Measurements from ENCODE around the gene LRMDA. TPM values are rescaled to one million over a fixed set of nuclear protein-coding genes. Genes with fewer than 3 reads are reported as not detected.
A peak's percentile ranks its signal among the peaks of the same experiment; 100 is the strongest.

LRMDA gene
- total and polyA plus RNA-seq, 2 of the 13 experiments (the other 11 are each of a cell fraction or from before 2014, with no cell fraction given), result 13.4 to 22.0 TPM

DNA sequence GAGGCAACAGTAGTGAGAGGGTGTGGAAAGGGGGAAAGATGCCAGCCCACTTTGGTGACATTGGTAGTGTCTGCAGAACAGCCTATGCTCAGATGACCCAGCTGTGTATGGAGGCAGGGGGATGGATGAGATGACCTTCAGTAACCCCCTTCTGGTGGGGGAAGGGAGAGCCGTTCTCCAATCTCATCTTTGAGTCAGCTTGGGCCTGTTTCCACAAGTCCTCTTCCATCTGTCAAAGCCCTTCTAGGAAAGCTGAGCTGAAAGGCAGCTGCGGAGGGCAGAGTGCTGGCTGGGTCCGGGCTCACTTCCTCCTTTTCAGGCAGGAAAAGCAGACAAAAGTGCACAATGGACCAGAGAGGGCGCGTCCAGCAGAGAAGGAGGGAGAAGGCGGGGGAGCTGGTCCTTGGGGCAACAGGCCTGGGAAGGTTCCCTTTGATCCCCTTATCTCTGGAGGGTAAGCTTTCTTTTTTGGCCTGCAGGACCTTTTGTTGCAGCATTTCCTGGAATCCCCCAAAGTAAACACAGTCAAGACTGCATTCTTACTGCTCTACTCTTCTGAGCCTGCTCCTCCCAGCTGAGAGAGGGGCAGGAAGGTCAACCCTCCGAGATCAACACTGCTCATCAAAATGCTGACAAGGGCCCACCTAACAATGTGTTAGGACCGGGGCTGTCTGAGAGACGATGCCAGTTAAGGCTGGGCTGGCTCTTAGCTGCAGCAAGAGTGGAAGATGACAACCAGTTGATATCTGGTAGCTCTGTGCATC, 1.2 kb upstream of the LRMDA start (continued):
- TF ChIP-seq, protein P1, sequence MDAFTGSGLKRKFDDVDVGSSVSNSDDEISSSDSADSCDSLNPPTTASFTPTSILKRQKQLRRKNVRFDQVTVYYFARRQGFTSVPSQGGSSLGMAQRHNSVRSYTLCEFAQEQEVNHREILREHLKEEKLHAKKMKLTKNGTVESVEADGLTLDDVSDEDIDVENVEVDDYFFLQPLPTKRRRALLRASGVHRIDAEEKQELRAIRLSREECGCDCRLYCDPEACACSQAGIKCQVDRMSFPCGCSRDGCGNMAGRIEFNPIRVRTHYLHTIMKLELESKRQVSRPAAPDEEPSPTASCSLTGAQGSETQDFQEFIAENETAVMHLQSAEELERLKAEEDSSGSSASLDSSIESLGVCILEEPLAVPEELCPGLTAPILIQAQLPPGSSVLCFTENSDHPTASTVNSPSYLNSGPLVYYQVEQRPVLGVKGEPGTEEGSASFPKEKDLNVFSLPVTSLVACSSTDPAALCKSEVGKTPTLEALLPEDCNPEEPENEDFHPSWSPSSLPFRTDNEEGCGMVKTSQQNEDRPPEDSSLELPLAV (CRISPR knock-in tag; conservative IDR thresholded peaks at IDR 0.05; ENCODE audit: low read depth), result no peak
- TF ChIP-seq ZNF75D (CRISPR knock-in tag; IDR thresholded peaks at IDR 0.05; ENCODE audit: borderline replicate concordance) (no peak), GATA4 (IDR thresholded peaks at IDR 0.05; ENCODE audit: borderline replicate concordance, low read depth) (peak; percentile 97), MAFK (conservative IDR thresholded peaks at IDR 0.05 in 1 of 2, IDR thresholded peaks at IDR 0.05 in 1 of 2; ENCODE audit: low read length in 2 of 2) (0 out of 4 replicates have a peak, but pooled peaks of 1 of the 2 experiments have one; percentile 13), ZSCAN20 (CRISPR knock-in tag; IDR thresholded peaks at IDR 0.05; ENCODE audit: borderline replicate concordance) (no peak), ZNF10 (CRISPR knock-in tag; IDR thresholded peaks at IDR 0.05; ENCODE audit: borderline replicate concordance, low read depth) (no peak), GZF1 (CRISPR knock-in tag; IDR thresholded peaks at IDR 0.05) (peak; percentile 21; the same call in 1 of the 2 replicates), SRSF4 (IDR thresholded peaks at IDR 0.05; ENCODE audit: low read depth, low read length, poor library complexity, severe bottlenecking) (no peak), MED8 (CRISPR knock-in tag; IDR thresholded peaks at IDR 0.05; ENCODE audit: insufficient replicate concordance) (peak; percentile 69), ZZZ3 (CRISPR knock-in tag; IDR thresholded peaks at IDR 0.05; ENCODE audit: borderline replicate concordance) (no peak), GATAD2A (CRISPR knock-in tag; IDR thresholded peaks at IDR 0.05) (peak; percentile 90)
- TF ChIP-seq, protein P2, sequence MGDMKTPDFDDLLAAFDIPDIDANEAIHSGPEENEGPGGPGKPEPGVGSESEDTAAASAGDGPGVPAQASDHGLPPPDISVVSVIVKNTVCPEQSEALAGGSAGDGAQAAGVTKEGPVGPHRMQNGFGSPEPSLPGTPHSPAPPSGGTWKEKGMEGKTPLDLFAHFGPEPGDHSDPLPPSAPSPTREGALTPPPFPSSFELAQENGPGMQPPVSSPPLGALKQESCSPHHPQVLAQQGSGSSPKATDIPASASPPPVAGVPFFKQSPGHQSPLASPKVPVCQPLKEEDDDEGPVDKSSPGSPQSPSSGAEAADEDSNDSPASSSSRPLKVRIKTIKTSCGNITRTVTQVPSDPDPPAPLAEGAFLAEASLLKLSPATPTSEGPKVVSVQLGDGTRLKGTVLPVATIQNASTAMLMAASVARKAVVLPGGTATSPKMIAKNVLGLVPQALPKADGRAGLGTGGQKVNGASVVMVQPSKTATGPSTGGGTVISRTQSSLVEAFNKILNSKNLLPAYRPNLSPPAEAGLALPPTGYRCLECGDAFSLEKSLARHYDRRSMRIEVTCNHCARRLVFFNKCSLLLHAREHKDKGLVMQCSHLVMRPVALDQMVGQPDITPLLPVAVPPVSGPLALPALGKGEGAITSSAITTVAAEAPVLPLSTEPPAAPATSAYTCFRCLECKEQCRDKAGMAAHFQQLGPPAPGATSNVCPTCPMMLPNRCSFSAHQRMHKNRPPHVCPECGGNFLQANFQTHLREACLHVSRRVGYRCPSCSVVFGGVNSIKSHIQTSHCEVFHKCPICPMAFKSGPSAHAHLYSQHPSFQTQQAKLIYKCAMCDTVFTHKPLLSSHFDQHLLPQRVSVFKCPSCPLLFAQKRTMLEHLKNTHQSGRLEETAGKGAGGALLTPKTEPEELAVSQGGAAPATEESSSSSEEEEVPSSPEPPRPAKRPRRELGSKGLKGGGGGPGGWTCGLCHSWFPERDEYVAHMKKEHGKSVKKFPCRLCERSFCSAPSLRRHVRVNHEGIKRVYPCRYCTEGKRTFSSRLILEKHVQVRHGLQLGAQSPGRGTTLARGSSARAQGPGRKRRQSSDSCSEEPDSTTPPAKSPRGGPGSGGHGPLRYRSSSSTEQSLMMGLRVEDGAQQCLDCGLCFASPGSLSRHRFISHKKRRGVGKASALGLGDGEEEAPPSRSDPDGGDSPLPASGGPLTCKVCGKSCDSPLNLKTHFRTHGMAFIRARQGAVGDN (CRISPR knock-in tag; IDR thresholded peaks at IDR 0.05), result peak; percentile 86
- TF ChIP-seq, protein P3, sequence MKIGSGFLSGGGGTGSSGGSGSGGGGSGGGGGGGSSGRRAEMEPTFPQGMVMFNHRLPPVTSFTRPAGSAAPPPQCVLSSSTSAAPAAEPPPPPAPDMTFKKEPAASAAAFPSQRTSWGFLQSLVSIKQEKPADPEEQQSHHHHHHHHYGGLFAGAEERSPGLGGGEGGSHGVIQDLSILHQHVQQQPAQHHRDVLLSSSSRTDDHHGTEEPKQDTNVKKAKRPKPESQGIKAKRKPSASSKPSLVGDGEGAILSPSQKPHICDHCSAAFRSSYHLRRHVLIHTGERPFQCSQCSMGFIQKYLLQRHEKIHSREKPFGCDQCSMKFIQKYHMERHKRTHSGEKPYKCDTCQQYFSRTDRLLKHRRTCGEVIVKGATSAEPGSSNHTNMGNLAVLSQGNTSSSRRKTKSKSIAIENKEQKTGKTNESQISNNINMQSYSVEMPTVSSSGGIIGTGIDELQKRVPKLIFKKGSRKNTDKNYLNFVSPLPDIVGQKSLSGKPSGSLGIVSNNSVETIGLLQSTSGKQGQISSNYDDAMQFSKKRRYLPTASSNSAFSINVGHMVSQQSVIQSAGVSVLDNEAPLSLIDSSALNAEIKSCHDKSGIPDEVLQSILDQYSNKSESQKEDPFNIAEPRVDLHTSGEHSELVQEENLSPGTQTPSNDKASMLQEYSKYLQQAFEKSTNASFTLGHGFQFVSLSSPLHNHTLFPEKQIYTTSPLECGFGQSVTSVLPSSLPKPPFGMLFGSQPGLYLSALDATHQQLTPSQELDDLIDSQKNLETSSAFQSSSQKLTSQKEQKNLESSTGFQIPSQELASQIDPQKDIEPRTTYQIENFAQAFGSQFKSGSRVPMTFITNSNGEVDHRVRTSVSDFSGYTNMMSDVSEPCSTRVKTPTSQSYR (CRISPR knock-in tag; IDR thresholded peaks at IDR 0.05; ENCODE audit: borderline replicate concordance), result peak; percentile 69; the same call in 1 of the 2 replicates

All from HepG2 (cell line).